Breast epithelium (tissue), 3 donors: ENCODE results near the gene CAMTA1.

ENCODE experiments used
- POLR2A ChIP-seq: fragments of 450-650 bp; IDR thresholded peaks from one replicate; pipeline ENCODE4 v1.6.1; 2016; ENCODE audit warnings: antibody characterized with exemption, mild to moderate bottlenecking, moderate library complexity
- TF ChIP-seq, protein P1 (sequence below), 3 donors: fragments of 450-650 bp; IDR thresholded peaks; one replicate each; pipeline ENCODE4 v1.5.1; 2016 to 2017; ENCODE audit warnings: antibody characterized with exemption in 3 of 3, mild to moderate bottlenecking in 3 of 3, moderate library complexity in 3 of 3

DNA sequence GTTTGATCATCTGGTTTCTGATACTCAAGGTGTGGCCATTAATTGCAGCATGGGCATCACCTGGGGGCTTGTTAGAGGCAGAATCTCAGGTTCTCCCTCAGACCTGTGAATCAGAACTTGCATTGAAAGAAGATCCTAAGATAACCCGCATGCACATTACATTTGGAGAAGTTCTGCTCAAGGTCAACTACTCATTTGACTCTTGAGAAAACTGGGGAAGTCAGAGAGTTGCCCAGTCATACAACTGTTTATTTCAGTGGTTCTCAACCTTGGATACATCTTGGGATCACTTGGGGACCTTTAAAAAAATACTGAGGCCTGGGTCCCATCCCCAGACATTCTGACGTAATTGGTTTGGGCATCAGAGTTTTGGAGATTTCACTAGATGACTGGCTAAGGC, 30.5 kb downstream of the CAMTA1 start:
- TF ChIP-seq POLR2A, result no peak
- TF ChIP-seq, protein P1, sequence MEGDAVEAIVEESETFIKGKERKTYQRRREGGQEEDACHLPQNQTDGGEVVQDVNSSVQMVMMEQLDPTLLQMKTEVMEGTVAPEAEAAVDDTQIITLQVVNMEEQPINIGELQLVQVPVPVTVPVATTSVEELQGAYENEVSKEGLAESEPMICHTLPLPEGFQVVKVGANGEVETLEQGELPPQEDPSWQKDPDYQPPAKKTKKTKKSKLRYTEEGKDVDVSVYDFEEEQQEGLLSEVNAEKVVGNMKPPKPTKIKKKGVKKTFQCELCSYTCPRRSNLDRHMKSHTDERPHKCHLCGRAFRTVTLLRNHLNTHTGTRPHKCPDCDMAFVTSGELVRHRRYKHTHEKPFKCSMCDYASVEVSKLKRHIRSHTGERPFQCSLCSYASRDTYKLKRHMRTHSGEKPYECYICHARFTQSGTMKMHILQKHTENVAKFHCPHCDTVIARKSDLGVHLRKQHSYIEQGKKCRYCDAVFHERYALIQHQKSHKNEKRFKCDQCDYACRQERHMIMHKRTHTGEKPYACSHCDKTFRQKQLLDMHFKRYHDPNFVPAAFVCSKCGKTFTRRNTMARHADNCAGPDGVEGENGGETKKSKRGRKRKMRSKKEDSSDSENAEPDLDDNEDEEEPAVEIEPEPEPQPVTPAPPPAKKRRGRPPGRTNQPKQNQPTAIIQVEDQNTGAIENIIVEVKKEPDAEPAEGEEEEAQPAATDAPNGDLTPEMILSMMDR (IDR thresholded peaks at IDR 0.05), result no peak
